ENCODE data around the gene CCDC69. TPM values are rescaled to one million over a fixed set of nuclear protein-coding genes. Genes with fewer than 3 reads are reported as not detected.

CCDC69 gene
- total and polyA plus RNA-seq, 2 of the 8 experiments (the other 6 are each of a cell fraction or from before 2014, with no cell fraction given): 8.4 to 10.8 TPM

DNA sequence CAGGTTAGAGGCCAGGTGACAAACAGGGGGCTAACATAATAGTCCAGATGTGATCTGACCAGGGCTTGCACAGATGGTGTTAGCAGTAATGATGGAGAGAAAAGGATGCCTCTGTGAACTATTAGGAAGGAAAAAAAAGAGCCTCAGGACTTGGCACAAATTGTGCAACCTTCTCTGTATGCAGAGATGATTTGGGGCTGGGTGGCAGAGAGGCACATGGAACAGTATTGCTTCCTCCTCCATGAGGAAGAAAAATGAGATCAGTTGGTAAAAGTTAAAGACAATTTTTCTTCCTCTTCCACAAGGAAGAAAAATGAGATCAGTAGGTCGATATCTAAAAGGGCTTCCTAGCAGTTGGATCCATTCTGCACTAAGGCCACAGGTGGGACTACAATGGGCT is 52.4 kb downstream of the CCDC69 start:
- CTCF ChIA-PET (ENCODE audit: partially characterized antibody): interaction anchor here (0.7 to 20.0 kb wide), 6 partner anchors 8 to 120 kb away, joined by 3 to 810 read pairs (median 5); no protein-coding TSS in a partner anchor
- no peak overlapping the region for H2BK12ac ChIP-seq (ENCODE audit: low read depth, low read length)
- no peak overlapping the region for H2BK20ac ChIP-seq (ENCODE audit: low read length)
- no peak overlapping the region for H4K5ac ChIP-seq (ENCODE audit: insufficient read length, low read depth, low read length)
- H3K23ac ChIP-seq (ENCODE audit: insufficient read length): no peak overlapping the region
- H3K9ac ChIP-seq (replicated peaks in 1 of 4; ENCODE audit: extremely low read depth in 1 of 4, low read depth in 3 of 4, low read length in 3 of 4): no peak overlapping the region
- no peak overlapping the region for H2BK15ac ChIP-seq (ENCODE audit: low read length)
- WGBS, 2 experiments (ENCODE audit: extremely low coverage in 1 of 2, insufficient coverage in 1 of 2, insufficient read length in 1 of 2, insufficient replicate concordance in 2 of 2, low coverage in 1 of 2, low lambda C conversion rate in 2 of 2, missing lambda C conversion rate in 1 of 2): 76% methylated on average over 1 of the region's 1 CpG; no CpG with 5 or more reads in 1 of the 2 experiments
- H3K14ac ChIP-seq (ENCODE audit: insufficient read length): no peak overlapping the region
- peaks cover 0 to 11% (median 0%) of the 10 kb centered on the region in 4 experiments; a peak in 1 of 7 replicates for H3K4me1 ChIP-seq (replicated peaks in 1 of 4; ENCODE audit: control insufficient read depth in 3 of 4, insufficient read depth in 4 of 4, low read length in 3 of 4)
- no peak overlapping the region for H4K91ac ChIP-seq (replicated peaks; ENCODE audit: insufficient read length, low read length)
- no peak overlapping the region for H2AFZ ChIP-seq (ENCODE audit: low read length)
- no peak for TF ChIP-seq RBBP5 (IDR thresholded peaks at IDR 0.05; ENCODE audit: borderline replicate concordance, low read depth, low read length)
- H3K56ac ChIP-seq (replicated peaks; ENCODE audit: insufficient read length, low read depth, low read length): no peak overlapping the region
- H3K79me2 ChIP-seq (ENCODE audit: control insufficient read depth in 1 of 2, insufficient read depth in 2 of 2, low read length in 2 of 2): no peaks in the 10 kb centered on the region
- no peaks in the 10 kb centered on the region for H3K23me2 ChIP-seq (ENCODE audit: low read depth, low read length)
- H3K27ac ChIP-seq (ENCODE audit: low read depth, low read length): no peak overlapping the region
- no peak overlapping the region for H3K18ac ChIP-seq (ENCODE audit: extremely low read depth, low read length)
- DNase-seq (ENCODE audit: low read depth in 1 of 2, low spot score in 2 of 2) (no peak), FAIRE-seq (no peak)
- no peak overlapping the region for H2AK5ac ChIP-seq (ENCODE audit: low read depth, low read length)
- H3K4me2 ChIP-seq (ENCODE audit: insufficient read depth in 1 of 2, low read depth in 2 of 2, low read length in 2 of 2): no peak overlapping the region
- H4K8ac ChIP-seq (ENCODE audit: extremely low read depth, insufficient read depth, low read length): no peak overlapping the region
- POLR2A ChIA-PET (ENCODE audit: partially characterized antibody): no interaction called here
- no peaks in the 10 kb centered on the region for H3K79me1 ChIP-seq (ENCODE audit: low read depth, low read length)
- H3K36me3 ChIP-seq (ENCODE audit: control insufficient read depth in 2 of 4, insufficient read depth in 4 of 4, low read length in 3 of 4): no peaks in the 10 kb centered on the region
- no peak overlapping the region for H2BK120ac ChIP-seq (replicated peaks; ENCODE audit: low read depth, low read length)
- no peaks in the 10 kb centered on the region for H3K27me3 ChIP-seq (replicated peaks in 1 of 4; ENCODE audit: control insufficient read depth in 3 of 4, extremely low read depth in 1 of 4, insufficient read depth in 3 of 4, low read length in 3 of 4)
- H3K9me3 ChIP-seq (ENCODE audit: insufficient read depth in 2 of 2, low read depth in 1 of 2, low read length in 1 of 2): no peaks in the 10 kb centered on the region
- no peak overlapping the region for H2BK5ac ChIP-seq (ENCODE audit: low read depth, low read length)
- no peaks in the 10 kb centered on the region for H4K20me1 ChIP-seq (replicated peaks in 1 of 2; ENCODE audit: control insufficient read depth in 1 of 2, insufficient read depth in 2 of 2, low read length in 2 of 2)
- no peak overlapping the region for H3K4ac ChIP-seq (replicated peaks; ENCODE audit: insufficient read length, low read depth, low read length)
- no peak overlapping the region for H3K4me3 ChIP-seq (ENCODE audit: extremely low read depth in 1 of 4, insufficient read depth in 2 of 4, low read depth in 3 of 4, low read length in 4 of 4)
